Stimulated activated CD8-positive, alpha-beta memory T cell treated with anti-CD3 and anti-CD28 coated beads, Interleukin-7, amount 100 ng/mL, for 24 hours (primary cell): Measurements from ENCODE around the gene GATAD2A.

ENCODE experiments used
- DNase-seq: peaks from one replicate; pipeline ENCODE4 v3.0.0-alpha.2; 2020; ENCODE audit warnings: low read depth

Gene GATAD2A

DNA sequence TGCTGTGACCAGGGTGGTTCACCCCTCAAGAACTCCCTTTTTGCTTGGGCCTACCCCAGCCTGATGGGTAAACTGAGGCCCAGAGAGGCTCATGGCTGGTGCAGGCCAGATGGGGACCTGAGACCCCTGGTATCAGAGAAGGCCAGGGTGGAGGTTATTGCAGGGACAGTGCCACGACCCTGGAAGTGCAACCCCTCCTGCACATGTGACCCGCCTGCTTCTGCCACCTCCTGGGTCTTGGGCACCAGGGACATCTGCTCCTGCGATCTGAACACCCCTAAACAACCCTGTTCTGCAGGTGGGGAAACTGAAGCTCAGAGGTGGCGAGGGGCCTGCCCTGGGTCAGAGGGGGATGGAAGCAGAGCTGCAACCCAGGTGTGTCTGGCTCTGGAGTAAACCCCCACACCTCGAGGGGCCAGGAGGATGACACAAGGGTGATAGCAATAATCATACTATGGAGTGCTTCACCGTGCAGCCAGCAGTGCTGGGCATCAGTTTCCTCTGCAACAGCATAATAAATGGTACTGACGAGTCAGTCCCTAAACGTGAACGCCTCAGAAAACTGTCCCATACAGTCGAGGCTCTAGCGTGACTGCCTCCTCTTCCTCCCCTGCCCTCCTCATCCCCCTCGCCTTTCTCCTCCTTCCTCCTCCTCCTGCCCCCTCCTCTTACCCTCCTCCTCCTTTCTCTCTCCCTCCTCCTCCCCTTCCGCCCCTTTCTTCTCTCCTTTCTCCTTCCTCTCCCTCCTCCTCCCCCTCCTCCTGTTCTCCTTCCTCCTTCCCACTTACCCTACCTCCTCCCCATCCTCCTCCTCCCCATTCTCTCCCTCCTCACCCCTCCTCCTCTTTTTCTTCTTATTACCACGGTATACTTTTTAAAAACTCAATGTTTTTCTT lies 127.6 kb downstream of the GATAD2A start:
- no peak for DNase-seq

DNA sequence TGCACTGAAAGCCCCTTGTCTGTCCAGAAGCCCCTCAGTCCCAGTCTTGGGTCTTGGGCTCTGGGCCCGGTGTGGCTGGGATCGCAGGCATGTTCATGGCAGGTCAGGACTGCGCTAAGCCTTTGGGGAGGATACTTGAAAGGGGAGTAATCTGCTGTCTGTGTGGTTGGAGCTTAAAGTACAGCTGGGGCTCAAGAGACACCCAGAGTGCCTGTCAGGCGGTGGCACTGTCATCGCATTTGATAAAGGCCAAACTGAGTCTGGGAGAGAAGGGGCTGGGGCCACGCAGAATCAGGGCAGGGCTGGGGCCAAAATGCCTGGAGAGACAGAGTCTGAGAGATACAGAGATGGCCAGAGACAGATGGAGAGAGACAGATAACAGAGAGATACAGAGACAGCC lies 128.4 kb downstream of the GATAD2A start:
- DNase-seq, result no peak

DNA sequence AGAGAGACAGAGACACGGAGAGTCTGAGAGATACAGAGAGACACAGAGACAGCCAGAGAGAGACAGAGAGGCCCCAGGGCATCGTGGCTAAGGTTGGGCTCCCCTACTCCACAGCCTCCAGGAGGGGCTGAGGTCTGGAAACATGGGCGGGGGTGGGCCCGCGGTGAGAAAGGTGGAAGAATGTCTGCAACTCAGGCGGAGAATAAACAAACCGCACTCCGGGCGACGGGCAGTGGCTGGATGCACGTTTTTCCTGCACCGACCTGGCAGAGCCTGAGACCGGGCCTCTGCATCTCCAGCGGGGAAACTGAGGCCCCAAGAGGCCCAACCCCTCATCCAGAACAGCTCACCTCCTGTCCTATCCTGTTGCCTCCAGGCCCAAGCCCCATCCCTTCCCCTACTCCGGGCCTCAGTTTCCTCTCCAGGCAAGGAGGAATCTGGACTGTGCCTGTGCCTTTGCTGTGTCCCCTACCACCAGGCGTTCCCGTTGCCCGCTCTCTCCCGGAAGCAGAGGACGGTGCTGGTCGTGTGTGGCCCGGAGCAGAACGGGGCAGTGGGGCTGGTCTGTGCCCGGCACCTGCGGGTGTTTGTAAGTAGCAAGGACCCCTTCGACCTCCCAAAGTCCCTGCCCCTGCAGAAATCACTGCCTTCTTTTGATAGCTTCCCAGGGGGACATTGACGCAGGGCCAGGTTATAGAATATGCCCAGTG lies 129.2 kb downstream of the GATAD2A start:
- DNase-seq, result no peak

DNA sequence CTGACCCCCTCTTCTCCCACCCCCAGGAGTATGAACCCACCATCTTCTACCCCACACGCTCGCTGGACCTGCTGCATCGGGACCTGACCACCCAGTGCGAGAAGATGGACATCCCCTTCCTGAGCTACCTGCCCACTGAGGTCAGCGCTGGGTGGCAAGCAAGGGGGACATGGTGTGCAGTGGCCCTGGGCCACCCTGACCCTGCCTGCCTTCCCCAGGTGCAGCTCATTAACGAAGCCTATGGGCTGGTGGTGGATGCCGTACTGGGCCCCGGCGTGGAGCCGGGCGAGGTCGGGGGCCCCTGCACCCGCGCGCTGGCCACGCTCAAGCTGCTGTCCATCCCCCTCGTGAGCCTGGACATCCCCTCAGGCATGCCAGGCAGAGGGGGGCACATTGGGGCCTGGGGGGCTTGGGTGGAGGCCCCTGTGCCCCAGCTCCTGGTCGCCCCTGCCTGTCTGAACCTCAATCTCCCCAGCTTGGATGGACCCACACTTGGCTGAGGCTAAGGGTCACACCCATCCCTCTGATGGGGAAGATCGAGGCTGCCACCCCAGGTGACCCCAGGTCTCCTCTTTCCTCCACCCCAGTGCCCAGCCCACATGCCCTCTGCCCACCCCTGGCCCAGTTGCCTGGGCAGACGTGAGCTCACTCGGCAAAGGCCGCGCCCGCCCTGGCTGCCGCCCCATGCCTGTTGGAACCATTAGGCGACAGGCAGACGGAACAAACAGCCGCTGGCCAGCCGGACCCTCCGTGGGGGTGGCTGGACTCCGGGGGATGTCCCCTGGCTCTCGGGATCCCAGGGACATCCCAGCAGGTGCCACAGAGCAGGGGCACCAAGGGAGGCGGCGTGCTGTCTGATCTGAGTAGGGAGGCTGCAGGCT lies 130.1 kb downstream of the GATAD2A start:
- DNase-seq, result no peak

DNA sequence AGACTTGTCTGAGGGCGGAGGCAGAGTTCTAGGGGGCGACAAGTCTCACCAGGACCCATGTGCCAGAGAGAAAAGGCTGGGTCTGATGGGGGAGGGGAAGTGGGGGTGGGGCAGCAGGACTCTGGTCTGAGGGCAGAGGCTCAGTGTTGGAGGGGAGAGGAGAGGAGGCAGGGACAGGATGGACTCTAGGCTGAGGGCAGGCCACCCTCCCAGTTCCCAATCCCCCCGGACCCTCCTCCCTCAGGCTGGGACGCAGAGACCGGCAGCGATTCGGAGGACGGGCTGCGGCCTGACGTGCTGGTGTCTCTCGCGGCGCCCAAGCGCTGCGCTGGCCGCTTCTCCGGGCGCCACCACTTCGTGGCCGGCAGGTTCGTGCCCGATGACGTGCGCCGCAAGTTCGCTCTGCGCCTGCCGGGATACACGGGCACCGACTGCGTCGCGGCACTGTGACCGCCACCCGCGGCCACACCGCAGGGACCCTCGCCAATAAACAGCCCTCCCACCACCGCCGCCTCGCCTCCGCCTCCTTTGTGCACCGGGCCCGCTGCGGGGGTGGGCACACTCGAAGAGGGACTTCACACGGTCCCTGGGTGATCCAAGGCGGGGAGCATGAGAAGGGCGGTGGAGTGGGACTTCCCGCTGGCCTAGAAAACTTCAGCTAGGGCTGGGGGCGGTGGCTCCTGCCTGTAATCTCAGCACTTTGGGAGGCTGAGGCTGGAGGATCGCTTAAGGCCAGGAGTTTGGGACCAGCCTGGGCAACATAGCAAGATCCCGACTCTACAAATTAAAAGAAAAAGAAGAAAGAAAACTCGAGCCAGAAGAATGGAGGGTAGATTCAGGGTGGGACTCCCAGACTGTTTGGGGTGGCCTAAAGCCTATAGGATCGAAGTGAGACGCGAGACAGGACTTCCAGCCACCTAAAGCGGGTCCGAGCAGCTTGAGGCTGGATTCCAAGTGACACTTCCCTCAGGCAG lies 131.9 kb downstream of the GATAD2A start:
- no peak for DNase-seq

DNA sequence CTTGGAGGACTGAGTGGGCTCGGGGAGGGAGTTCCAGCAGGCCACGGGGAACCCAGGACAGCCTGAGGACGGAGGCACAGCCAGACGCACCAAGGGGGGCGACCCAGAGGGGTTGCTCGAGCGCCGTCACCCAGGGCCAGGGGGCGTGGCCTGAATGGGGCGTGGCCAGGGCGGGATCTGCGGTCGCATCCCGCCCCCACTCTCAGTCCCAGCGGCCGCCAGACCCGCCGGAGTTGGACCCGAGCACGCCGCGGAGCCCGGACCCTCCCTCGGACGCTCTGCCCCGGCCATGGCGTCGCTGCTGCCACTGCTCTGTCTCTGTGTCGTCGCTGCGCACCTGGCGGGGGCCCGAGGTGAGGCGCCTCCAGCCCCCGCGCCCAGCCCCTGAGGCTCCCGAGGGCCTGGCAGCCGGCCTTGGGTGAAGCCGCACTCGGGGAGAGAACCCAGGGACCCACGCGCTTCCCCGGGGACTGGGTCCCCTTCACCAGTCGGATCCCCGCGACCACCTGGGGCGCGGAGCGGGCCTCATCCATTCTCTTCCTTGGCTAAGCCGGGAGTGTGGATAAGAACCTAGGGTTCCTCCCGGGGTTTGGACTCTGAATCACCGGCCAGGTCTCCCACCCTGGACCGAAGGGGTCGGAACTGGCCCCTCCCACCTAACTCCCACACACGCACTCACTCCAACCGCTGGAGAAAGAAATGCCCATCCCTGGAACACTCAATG lies 132.7 kb downstream of the GATAD2A start, which contains the start of gene CILP2:
TSS of gene CILP2 (plus strand) at position 205 of the 724 bp plus-strand sequence. CDS start at position 290, 85 bp downstream.
- peak; percentile 16 for DNase-seq

DNA sequence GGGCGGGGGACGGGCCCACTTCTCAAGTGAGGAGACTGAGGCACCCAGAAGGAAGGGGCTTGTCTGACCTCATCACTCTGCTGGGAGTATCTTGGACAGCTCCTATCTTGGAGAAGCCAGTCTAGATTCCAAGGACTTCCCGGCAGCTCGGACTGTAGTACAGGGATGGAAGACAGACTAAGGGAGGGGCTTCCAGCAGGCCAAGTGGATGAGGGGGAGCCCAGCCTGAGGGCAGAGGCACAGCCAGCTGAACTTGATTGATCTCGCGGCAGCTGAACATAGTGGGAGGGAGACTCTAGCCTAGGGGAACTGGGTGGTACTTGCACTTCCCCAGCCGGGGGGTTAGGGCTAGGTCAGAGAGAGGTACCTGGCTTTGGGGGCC lies 133.3 kb downstream of the GATAD2A start:
- no peak for DNase-seq

DNA sequence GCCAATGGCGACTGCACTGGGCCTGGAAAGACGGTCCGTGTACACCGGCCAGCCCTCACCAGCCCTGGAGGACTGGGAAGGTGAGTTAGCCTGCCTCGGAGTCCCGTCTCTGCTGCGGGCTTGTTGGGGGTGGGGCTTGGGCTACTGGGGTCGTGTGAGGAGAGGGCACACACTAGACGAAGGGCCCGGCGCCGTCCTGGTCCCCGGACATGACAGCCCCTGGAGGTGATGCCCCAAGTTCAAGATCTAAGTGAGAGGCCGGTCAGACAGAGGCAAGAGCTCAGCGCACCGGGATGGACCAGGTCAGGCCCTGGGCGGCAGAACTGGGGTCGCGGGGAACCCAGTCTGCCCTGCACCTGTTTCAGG lies 134.2 kb downstream of the GATAD2A start:
- DNase-seq, result no peak

DNA sequence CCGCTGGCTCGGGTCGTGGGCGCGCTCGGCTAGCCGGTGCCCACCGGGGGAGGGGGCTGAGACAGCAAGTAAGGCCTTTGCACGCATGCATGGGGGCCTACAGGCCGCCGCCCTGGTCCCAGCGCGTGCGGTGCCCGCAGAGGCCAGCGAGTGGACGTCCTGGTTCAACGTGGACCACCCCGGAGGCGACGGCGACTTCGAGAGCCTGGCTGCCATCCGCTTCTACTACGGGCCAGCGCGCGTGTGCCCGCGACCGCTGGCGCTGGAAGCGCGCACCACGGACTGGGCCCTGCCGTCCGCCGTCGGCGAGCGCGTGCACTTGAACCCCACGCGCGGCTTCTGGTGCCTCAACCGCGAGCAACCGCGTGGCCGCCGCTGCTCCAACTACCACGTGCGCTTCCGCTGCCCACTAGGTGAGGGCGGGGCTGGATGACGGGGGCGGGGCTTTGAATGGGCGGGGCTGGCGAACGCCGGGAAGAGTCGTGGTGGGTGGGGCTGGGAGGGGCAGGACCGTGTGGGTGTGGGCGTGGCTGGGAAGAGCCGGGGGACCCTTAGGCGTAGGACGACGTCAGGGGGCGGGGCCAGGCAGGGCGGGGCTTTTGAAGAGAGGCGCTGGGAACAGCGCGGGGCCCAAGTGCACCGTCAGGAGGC lies 134.7 kb downstream of the GATAD2A start:
- peak; percentile 51 for DNase-seq

DNA sequence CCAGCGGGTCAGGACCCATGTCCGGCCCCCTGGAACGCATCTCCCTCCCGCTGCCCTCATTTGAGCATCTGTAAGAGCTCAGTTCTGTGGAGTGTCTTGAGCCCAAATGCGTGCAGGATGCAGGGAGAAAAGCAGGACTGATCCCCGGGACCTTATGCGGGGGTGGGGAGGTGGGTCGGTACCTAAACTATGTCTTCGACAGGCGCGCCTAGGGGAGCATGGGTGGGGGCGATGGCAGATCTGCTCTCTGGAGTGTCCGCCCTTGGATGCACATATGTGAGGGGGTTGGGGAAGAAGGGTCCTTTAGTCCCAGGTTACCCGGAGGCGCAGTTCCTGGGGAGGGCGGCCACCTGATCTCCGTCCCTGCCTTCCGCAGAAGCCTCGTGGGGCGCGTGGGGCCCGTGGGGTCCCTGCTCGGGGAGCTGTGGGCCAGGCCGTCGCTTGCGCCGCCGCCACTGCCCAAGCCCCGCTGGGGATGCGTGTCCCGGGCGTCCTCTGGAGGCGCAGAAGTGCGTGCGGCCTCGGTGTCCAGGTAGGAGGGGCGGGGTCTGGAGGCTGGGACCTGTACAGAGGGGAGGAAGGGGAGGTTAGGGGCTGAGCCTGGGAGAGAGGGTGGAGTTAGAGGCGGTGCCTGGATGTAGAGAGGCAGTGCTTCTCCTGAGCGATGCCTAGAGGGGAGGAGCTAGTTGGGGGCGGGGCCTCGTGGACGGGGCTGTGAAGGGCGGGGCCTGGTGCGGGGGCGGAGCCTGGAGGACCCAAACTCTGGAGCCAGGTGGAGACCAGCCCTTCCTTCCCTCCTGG lies 135.4 kb downstream of the GATAD2A start:
- peak; percentile 62 for DNase-seq

DNA sequence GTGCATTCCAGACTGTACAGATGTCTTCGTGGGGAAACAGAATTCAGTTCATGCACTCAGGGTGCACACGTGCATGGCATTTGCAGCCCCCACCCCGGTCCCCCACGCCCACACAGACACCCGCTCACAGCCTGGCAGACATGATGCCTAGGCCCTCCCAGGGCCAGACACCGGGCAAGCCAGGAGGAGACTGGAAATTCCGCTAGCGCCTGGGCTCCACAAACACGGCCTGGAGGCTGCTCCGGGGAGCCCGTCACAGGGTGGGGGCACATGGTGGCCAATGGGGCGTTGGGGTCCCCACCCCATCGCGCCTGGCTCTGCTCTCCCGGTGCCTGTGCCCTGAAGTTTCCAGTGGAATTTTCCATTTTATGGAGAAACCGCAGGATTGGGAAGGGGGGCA lies 136.1 kb downstream of the GATAD2A start:
- DNase-seq, result no peak

DNA sequence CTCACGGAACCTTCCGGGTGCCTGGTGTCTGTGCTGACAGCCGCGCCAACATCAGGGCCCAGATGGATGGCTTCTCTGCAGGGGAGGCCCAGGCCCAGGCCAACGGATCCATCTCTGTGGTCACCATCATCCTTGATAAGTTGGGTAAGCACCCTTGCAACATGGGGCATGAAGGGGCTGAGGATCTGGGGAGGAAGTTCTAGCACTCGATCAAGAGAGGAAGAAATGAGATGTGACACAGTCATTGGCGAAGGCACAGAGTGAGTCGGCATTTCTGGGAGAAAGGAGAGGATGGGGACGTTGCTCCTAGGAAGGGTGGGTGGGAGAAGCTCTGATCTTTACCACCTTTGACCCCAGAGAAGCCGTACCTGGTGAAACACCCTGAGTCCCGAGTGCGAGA lies 137.0 kb downstream of the GATAD2A start:
- DNase-seq, result no peak

DNA sequence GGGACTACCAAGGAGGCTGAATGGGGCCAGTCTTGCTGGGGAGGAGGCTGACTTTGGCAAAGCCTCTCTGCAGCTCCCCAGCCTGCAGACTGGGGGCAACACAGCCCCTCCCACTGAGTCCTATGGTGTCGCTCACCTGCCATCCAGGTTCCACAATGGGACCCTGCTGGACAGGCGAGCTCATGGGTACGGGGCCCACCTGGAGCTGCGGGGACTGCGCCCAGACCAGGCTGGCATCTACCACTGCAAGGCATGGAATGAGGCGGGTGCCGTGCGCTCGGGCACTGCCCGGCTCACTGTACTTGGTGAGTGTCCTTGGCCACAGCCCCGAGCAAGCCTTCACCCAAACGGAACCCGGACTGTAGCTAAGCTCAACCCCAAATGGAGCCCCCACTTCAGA lies 137.6 kb downstream of the GATAD2A start:
- DNase-seq, result no peak

DNA sequence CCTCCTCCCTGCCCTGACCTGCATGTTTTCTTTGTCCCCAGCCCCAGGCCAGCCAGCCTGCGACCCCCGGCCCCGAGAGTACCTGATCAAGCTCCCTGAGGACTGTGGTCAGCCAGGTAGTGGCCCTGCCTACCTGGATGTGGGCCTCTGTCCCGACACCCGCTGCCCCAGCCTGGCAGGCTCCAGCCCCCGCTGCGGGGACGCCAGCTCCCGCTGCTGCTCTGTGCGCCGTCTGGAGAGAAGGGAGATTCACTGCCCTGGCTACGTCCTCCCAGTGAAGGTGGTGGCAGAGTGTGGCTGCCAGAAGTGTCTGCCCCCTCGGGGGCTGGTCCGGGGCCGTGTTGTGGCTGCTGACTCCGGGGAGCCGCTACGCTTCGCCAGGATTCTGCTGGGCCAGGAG lies 138.2 kb downstream of the GATAD2A start:
- DNase-seq, result no peak

DNA sequence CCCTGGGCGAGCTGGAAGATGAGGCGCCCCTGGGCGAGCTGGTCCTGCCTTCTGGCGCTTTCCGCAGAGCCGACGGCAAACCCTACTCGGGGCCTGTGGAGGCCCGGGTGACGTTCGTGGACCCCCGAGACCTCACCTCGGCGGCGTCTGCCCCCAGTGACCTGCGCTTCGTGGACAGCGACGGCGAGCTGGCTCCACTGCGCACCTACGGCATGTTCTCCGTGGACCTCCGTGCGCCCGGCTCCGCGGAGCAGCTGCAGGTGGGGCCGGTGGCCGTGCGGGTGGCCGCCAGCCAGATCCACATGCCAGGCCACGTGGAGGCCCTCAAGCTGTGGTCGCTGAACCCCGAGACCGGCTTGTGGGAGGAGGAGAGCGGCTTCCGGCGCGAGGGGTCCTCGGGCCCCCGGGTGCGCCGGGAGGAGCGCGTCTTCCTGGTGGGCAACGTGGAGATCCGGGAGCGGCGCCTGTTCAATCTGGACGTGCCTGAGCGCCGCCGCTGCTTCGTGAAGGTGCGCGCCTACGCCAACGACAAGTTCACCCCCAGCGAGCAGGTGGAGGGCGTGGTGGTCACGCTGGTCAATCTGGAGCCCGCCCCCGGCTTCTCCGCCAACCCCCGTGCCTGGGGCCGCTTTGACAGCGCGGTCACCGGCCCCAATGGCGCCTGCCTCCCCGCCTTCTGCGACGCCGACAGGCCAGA lies 138.9 kb downstream of the GATAD2A start:
- DNase-seq, result no peak

DNA sequence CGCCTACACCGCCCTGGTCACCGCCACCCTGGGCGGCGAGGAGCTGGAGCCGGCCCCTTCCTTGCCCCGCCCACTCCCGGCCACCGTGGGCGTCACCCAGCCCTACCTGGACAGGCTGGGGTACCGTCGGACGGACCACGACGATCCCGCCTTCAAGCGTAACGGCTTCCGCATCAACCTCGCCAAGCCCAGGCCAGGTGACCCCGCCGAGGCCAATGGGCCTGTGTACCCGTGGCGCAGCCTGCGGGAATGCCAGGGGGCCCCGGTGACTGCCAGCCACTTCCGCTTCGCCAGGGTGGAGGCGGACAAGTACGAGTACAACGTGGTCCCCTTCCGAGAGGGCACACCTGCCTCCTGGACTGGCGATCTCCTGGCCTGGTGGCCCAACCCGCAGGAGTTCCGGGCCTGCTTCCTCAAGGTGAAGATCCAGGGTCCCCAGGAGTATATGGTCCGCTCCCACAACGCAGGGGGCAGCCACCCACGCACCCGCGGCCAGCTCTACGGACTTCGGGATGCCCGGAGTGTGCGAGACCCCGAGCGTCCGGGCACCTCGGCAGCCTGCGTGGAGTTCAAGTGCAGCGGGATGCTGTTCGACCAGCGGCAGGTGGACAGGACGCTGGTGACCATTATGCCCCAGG lies 139.6 kb downstream of the GATAD2A start:
- no peak for DNase-seq

DNA sequence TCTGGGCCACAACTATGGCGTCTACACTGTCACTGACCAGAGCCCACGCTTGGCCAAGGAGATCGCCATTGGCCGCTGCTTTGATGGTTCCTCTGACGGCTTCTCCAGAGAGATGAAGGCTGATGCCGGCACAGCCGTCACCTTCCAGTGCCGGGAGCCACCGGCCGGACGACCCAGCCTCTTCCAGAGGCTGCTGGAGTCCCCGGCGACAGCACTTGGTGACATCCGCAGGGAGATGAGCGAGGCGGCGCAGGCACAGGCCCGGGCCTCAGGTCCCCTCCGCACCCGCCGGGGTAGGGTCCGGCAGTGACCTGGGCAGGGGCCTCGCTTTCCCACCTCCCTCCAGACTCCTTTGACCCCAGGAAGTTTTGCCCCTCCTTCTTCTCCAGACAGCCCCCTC lies 140.2 kb downstream of the GATAD2A start:
- DNase-seq, result no peak

DNA sequence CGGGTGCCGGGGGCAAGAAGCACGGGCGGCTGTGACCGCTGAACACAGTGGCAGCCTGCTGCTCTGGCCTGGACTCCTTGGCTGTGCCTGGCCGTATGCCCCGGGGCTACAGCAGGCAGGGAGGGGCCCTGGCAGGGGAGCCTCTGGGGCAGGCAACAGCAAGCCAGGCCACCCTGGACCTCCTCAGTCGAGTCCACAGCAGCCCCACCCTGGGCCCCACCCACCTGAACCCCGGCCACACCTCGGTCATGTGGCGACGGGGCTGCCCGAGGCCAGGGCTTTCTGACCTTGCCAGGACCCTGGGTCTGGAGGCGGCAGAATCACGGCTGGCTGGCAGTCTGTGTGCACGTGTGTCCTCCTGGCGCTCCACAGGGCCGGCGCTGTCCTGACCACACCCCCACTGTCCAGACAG lies 141.3 kb downstream of the GATAD2A start:
- DNase-seq, result no peak
